ENCODE results near the gene SLC2A4RG. TPM values are rescaled to one million over a fixed set of nuclear protein-coding genes. Genes with fewer than 3 reads are reported as not detected.

SLC2A4RG gene
- total and polyA plus RNA-seq, 2 donors (not counting 3 experiments of a cell fraction or from before 2014, with no cell fraction given), result 41.7 to 69.4 TPM

- no peaks in the 10 kb centered on the region for H3K36me3 ChIP-seq (ENCODE audit: control insufficient read depth in 2 of 2, extremely low read depth in 1 of 2, insufficient read depth in 2 of 2, low read length in 2 of 2)
- no peak overlapping the region for H3K9ac ChIP-seq (replicated peaks; ENCODE audit: extremely low read depth, insufficient read depth, low read length)
- H3K9me3 ChIP-seq (replicated peaks; ENCODE audit: control insufficient read depth, insufficient read depth, low read length), result no peaks in the 10 kb centered on the region
- no peak overlapping the region for H3K27ac ChIP-seq (ENCODE audit: insufficient read depth, low read depth, low read length)
- ChIA-PET POLR2A (no interaction called here), CTCF (interaction anchor here (1.1 to 2.5 kb wide), 14 partner anchors 8 to 278 kb away, joined by 3 to 32 read pairs (median 5); partner anchors contain the start of genes DNAJC5, PTK6, TPD52L2 and UCKL1)
- BruUV-seq (replicated peaks), result no TSS peak
- H4K20me1 ChIP-seq (replicated peaks; ENCODE audit: control insufficient read depth, extremely low read depth, insufficient read depth, low read length), result no peaks in the 10 kb centered on the region
- DNase-seq (ENCODE audit: low read depth, low spot score) (peak; percentile 42), FAIRE-seq (peak; percentile 61)
- dilution Hi-C loops (cut with MboI; ENCODE audit: extremely low pct_ligation_motif_present, low sequenced_read_pairs), result no loop called here
- peaks cover 6% of the 10 kb centered on the region for H3K4me1 ChIP-seq (ENCODE audit: control insufficient read depth, extremely low read depth, insufficient read depth, low read length)
- H3K4me2 ChIP-seq (ENCODE audit: insufficient read depth, low read length), result no peak overlapping the region
- TF ChIP-seq POLR2A (IDR thresholded peaks at IDR 0.05; ENCODE audit: low read depth, low read length) (no peak), MAX (IDR thresholded peaks at IDR 0.05; ENCODE audit: insufficient read depth, insufficient read length) (no peak), JUN (IDR thresholded peaks at IDR 0.05; ENCODE audit: borderline replicate concordance, insufficient read depth, insufficient read length, low read depth) (no peak), EZH2 (IDR thresholded peaks at IDR 0.05; ENCODE audit: borderline replicate concordance, low read depth, low read length, severe bottlenecking) (no peak), MYC (IDR thresholded peaks at IDR 0.05; ENCODE audit: low read depth, low read length) (no peak), GATA2 (IDR thresholded peaks at IDR 0.05; ENCODE audit: insufficient read depth, insufficient read length, low read depth, low read length) (no peak), FOS (IDR thresholded peaks at IDR 0.05; ENCODE audit: borderline replicate concordance, insufficient read depth, low read length) (no peak), CTCF (IDR thresholded peaks at IDR 0.05; ENCODE audit: extremely low read depth in 1 of 2, insufficient read depth in 1 of 2, low read depth in 1 of 2, low read length in 2 of 2) (no peak), POLR2AphosphoS5 (IDR thresholded peaks at IDR 0.05; ENCODE audit: insufficient read depth, low read depth, low read length) (no peak)
- no peaks in the 10 kb centered on the region for H3K9me1 ChIP-seq (replicated peaks; ENCODE audit: control insufficient read depth, extremely low read depth, insufficient read depth, low read length)
- no peak overlapping the region for H3K4me3 ChIP-seq (replicated peaks in 1 of 3; ENCODE audit: insufficient read depth in 1 of 3, low read depth in 1 of 3, low read length in 3 of 3)
- no peaks in the 10 kb centered on the region for H3K27me3 ChIP-seq (ENCODE audit: control insufficient read depth in 2 of 2, insufficient read depth in 2 of 2, low read length in 2 of 2)
- intact Hi-C loops (cut with micrococcal nuclease), result loop anchor here (2.0 kb wide), 2 partner anchors 90 to 236 kb away; partner anchors contain the start of gene TPD52L2
- H3K79me2 ChIP-seq (ENCODE audit: control insufficient read depth, insufficient read depth, low read length), result no peaks in the 10 kb centered on the region
- peak overlapping the region; percentile 68 for H2AFZ ChIP-seq (ENCODE audit: low read depth, low read length)
Observed at GRCh38 chr20:63774306-63774705, 34.7 kb downstream of the SLC2A4RG start.
